ENCODE data around the gene USH2A.

USH2A gene

GRCh38 chr1:215748431-215748830, 674.8 kb downstream of the USH2A start:
- H3K4me3 ChIP-seq (ENCODE audit: low read depth, low read length): no peak overlapping the region

GRCh38 chr1:215744419-215744818, 678.8 kb downstream of the USH2A start:
- H3K4me3 ChIP-seq (ENCODE audit: low read depth, low read length): no peak overlapping the region

- no peak overlapping the region for H3K4me3 ChIP-seq (ENCODE audit: low read depth, low read length)
Observed at GRCh38 chr1:215739025-215739424, 684.2 kb downstream of the USH2A start.

- no peak overlapping the region for H3K4me3 ChIP-seq (ENCODE audit: low read depth, low read length)
Observed at GRCh38 chr1:215731699-215732098, 691.5 kb downstream of the USH2A start.

GRCh38 chr1:215730600-215730999, 692.6 kb downstream of the USH2A start:
- no peak overlapping the region for H3K4me3 ChIP-seq (ENCODE audit: low read depth, low read length)

GRCh38 chr1:215728169-215728568, 695.1 kb downstream of the USH2A start:
- no peak overlapping the region for H3K4me3 ChIP-seq (ENCODE audit: low read depth, low read length)

- no peak overlapping the region for H3K4me3 ChIP-seq (ENCODE audit: low read depth, low read length)
Observed at GRCh38 chr1:215720126-215720525, 703.1 kb downstream of the USH2A start.

GRCh38 chr1:215719552-215719951, 703.7 kb downstream of the USH2A start:
- no peak overlapping the region for H3K4me3 ChIP-seq (ENCODE audit: low read depth, low read length)

GRCh38 chr1:215718575-215719287, 704.5 kb downstream of the USH2A start:
- no peak overlapping the region for H3K4me3 ChIP-seq (ENCODE audit: low read depth, low read length)

- H3K4me3 ChIP-seq (ENCODE audit: low read depth, low read length): no peak overlapping the region
Observed at GRCh38 chr1:215717677-215718426, 705.4 kb downstream of the USH2A start.

- no peak overlapping the region for H3K4me3 ChIP-seq (ENCODE audit: low read depth, low read length)
Observed at GRCh38 chr1:215710899-215711225, 712.4 kb downstream of the USH2A start.

- H3K4me3 ChIP-seq (ENCODE audit: low read depth, low read length): no peak overlapping the region
Observed at GRCh38 chr1:215710036-215710898, 713.0 kb downstream of the USH2A start.

- no peak overlapping the region for H3K4me3 ChIP-seq (ENCODE audit: low read depth, low read length)
Observed at GRCh38 chr1:215704089-215704860, 719.0 kb downstream of the USH2A start.

GRCh38 chr1:215682232-215682631, 741.0 kb downstream of the USH2A start:
- H3K4me3 ChIP-seq (ENCODE audit: low read depth, low read length): no peak overlapping the region

- H3K4me3 ChIP-seq (ENCODE audit: low read depth, low read length): no peak overlapping the region
Observed at GRCh38 chr1:215681041-215681440, 742.2 kb downstream of the USH2A start.

- H3K4me3 ChIP-seq (ENCODE audit: low read depth, low read length): no peak overlapping the region
Observed at GRCh38 chr1:215679231-215679630, 744.0 kb downstream of the USH2A start.

- no peak overlapping the region for H3K4me3 ChIP-seq (ENCODE audit: low read depth, low read length)
Observed at GRCh38 chr1:215677112-215677511, 746.1 kb downstream of the USH2A start.

GRCh38 chr1:215673943-215674342, 749.3 kb downstream of the USH2A start:
- no peak overlapping the region for H3K4me3 ChIP-seq (ENCODE audit: low read depth, low read length)

- no peak overlapping the region for H3K4me3 ChIP-seq (ENCODE audit: low read depth, low read length)
Observed at GRCh38 chr1:215672482-215672881, 750.8 kb downstream of the USH2A start.

- no peak overlapping the region for H3K4me3 ChIP-seq (ENCODE audit: low read depth, low read length)
Observed at GRCh38 chr1:215669806-215670491, 753.3 kb downstream of the USH2A start.

All from iPS-11a (cell line).